Lower leg skin (tissue), 3 donors: ENCODE measurements around the gene ZNF766.

Source experiments
- POLR2A ChIP-seq, 2 donors: fragments of 450-650 bp; IDR thresholded peaks; one replicate each; pipeline ENCODE4 v1.6.1; 2016 to 2017; ENCODE audit warnings: antibody characterized with exemption in 2 of 2, mild to moderate bottlenecking in 1 of 2, moderate library complexity in 1 of 2
- TF ChIP-seq, protein P1 (sequence below), 3 donors: fragments of 450-650 bp; IDR thresholded peaks; one replicate each; pipeline ENCODE4 v1.5.1; 2016; ENCODE audit warnings: antibody characterized with exemption in 3 of 3, mild to moderate bottlenecking in 3 of 3, moderate library complexity in 2 of 3

DNA sequence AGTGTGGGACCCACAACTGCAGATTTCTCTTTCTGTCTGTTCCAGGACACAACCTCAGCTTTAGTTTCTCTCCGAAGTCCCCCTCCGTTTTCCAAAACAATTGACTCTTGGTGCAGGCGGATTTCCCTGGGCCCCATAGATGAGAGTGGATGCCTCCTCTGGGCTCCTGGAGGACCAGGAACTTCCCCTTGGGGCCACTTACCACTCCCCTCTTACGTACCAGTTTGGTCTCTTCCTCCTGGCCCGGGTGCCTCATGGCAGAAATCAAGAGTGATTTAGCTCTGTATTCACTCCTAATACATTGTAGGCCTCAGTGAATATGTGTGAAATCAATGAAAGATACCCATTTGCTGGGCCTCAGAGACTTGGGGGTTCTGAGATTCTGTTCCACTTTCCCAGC, 45.2 kb upstream of the ZNF766 start:
- TF ChIP-seq, protein P1, sequence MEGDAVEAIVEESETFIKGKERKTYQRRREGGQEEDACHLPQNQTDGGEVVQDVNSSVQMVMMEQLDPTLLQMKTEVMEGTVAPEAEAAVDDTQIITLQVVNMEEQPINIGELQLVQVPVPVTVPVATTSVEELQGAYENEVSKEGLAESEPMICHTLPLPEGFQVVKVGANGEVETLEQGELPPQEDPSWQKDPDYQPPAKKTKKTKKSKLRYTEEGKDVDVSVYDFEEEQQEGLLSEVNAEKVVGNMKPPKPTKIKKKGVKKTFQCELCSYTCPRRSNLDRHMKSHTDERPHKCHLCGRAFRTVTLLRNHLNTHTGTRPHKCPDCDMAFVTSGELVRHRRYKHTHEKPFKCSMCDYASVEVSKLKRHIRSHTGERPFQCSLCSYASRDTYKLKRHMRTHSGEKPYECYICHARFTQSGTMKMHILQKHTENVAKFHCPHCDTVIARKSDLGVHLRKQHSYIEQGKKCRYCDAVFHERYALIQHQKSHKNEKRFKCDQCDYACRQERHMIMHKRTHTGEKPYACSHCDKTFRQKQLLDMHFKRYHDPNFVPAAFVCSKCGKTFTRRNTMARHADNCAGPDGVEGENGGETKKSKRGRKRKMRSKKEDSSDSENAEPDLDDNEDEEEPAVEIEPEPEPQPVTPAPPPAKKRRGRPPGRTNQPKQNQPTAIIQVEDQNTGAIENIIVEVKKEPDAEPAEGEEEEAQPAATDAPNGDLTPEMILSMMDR (IDR thresholded peaks at IDR 0.05) = no peak
- TF ChIP-seq POLR2A (IDR thresholded peaks at IDR 0.05) = no peak
